ENCODE measurements around the gene KCNJ14. TPM values are rescaled to one million over a fixed set of nuclear protein-coding genes. Genes with fewer than 3 reads are reported as not detected.
"Not testable (repeated sequence)": the region's sequence is repeated elsewhere in the genome, so short reads cannot be mapped to it uniquely, and the experiment has no call there.

KCNJ14 gene
- total RNA-seq, 1 donor from 2014 or later, result 2.0 TPM

DNA sequence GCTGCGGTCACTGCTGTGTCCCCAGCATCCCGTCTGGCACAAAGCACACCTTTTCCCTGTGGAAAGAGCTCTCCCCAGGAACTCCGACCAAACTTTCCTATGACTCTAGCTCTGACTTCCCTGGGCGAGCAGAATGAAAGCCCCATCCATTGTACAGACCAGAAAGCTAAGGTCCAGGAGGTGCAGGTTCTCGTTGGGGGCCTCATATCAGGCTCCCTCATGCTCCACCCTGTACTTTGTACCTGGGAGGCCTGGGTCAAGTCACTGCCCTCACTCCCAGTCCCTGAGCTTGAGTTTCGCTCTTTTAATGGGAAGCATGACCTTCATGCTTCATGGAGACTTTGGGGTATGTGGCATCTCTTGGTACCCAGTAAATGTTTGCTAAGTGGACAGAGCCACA, 32.2 kb downstream of the KCNJ14 start:
- Mint-ChIP-seq H3K4me1 (peaks cover 35% of the 10 kb centered on the region), H3K27ac (ENCODE audit: unreplicated experiment) (no peak overlapping the region), H3K36me3 (ENCODE audit: low read depth) (peaks cover 6% of the 10 kb centered on the region), H3K9me3 (no peaks in the 10 kb centered on the region), H3K27me3 (ENCODE audit: low read depth) (peaks cover 64% of the 10 kb centered on the region), H3K4me3 (peak overlapping the region; percentile 43)
- DNase-seq (ENCODE audit: low read depth, low spot score), result no peak
- TF ChIP-seq, protein P1, sequence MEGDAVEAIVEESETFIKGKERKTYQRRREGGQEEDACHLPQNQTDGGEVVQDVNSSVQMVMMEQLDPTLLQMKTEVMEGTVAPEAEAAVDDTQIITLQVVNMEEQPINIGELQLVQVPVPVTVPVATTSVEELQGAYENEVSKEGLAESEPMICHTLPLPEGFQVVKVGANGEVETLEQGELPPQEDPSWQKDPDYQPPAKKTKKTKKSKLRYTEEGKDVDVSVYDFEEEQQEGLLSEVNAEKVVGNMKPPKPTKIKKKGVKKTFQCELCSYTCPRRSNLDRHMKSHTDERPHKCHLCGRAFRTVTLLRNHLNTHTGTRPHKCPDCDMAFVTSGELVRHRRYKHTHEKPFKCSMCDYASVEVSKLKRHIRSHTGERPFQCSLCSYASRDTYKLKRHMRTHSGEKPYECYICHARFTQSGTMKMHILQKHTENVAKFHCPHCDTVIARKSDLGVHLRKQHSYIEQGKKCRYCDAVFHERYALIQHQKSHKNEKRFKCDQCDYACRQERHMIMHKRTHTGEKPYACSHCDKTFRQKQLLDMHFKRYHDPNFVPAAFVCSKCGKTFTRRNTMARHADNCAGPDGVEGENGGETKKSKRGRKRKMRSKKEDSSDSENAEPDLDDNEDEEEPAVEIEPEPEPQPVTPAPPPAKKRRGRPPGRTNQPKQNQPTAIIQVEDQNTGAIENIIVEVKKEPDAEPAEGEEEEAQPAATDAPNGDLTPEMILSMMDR (conservative IDR thresholded peaks at IDR 0.05), result no peak

DNA sequence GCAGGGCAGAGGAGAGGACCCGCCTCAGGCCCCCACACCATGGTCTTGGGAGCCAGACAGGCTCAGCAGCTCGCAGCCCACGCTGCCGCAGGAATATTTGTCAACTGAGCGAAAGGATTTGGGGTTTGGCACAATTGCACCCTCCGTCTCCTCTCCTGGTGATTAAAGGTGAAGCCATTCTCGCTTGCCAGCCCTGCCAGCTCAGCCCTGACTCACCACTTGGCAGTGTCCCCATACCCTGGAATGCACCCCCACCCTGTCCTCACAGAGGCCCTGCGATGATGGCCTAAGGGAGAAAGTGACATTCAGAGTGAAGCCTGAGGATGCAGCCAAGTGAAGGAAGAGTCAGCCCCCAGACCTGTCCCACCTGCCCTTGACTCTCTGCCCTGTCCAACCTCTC, 32.6 kb downstream of the KCNJ14 start:
- Mint-ChIP-seq H3K4me3 (peak overlapping the region; percentile 65), H3K9me3 (no peaks in the 10 kb centered on the region), H3K27ac (ENCODE audit: unreplicated experiment) (no peak overlapping the region), H3K4me1 (peaks cover 39% of the 10 kb centered on the region), H3K27me3 (ENCODE audit: low read depth) (peaks cover 68% of the 10 kb centered on the region), H3K36me3 (ENCODE audit: low read depth) (peaks cover 6% of the 10 kb centered on the region)
- DNase-seq (ENCODE audit: low read depth, low spot score), result no peak
- TF ChIP-seq, protein P1 (conservative IDR thresholded peaks at IDR 0.05), result no peak

GRCh38 chr19:48488478-48488877, 33.1 kb downstream of the KCNJ14 start:
- not testable (repeated sequence) for DNase-seq (ENCODE audit: low read depth, low spot score); H3K9me3 Mint-ChIP-seq; H3K27ac Mint-ChIP-seq (ENCODE audit: unreplicated experiment); H3K36me3 Mint-ChIP-seq (ENCODE audit: low read depth)
- Mint-ChIP-seq H3K4me1 (peaks cover 39% of the 10 kb centered on the region), H3K4me3 (peak overlapping the region; percentile 65), H3K27me3 (ENCODE audit: low read depth) (peaks cover 73% of the 10 kb centered on the region)

DNA sequence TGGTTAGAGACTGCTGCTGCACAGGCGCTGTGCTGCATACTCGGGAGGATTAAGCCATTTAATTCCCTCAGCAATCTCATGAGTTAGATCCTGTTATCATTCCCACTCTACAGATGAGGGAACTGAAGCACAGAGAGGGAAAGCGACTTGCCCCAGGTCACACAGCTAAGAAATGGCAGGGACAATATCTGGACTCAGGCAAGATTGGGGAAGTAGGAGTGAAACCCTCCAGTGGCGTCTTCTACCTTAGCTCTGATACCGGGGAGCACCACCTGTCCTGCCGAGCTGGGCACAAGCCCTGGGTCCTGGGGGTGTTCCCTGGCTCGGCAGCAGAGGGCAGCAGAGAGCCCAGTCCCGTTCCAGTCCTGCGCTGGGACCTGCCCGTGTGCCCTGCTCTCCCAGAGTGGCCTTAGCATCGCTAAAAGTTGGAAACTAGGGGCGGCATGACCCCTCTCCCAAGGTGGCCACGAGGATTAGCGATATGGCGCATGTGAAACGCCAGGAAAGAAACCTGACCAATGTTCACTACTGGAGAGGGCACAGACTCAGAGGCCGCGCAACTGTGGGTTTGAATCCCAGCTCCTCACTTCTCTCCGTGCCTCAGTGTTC, 34.3 kb downstream of the KCNJ14 start:
- Mint-ChIP-seq H3K27ac (ENCODE audit: unreplicated experiment) (no peak overlapping the region), H3K36me3 (ENCODE audit: low read depth) (no peaks in the 10 kb centered on the region), H3K9me3 (no peaks in the 10 kb centered on the region), H3K4me3 (peak overlapping the region; percentile 59), H3K4me1 (peaks cover 35% of the 10 kb centered on the region), H3K27me3 (ENCODE audit: low read depth) (peaks cover 73% of the 10 kb centered on the region)
- TF ChIP-seq, protein P1 (conservative IDR thresholded peaks at IDR 0.05), result peak; percentile 94
- peak; percentile 85 for DNase-seq (ENCODE audit: low read depth, low spot score)

DNA sequence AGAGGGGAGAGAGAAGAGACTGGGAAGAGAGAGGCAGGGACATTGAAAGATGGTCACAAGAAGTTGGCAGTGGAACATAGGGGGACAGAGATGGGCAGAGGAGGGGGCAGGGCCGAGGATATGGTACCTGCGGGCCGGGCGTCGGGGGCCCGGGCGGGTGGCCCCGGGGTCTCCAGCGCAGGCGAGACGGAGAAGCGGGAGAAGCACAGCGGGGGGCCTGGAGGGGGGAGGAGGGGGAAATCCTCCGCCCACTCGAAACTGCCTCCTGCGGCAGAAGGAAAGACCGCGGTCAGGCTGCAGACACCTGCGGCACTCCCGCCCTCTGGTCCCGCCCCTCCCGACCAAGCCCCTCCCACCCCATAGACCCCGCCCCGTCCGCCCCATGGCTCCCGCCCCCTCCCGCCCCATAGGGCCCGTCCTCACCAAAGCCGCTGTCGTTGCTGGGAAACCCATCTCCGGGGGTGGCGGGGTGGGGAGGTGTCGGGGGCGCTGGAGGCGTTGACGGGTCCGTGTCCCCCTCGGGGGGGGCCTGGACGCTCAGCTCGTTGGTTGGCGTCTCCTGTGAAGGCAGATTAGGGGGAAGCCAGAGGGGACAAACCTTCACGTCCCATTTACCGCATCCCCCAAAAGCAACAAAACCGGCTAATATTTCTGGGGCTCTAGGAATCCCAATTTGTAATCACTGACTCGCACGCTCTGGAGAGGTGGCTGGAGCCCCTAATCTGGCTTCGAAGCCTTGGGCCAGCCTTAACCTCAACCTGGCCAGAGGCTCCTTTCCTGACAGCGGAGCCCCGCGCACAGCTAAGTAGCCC, 35.8 kb downstream of the KCNJ14 start:
- Mint-ChIP-seq H3K27ac (ENCODE audit: unreplicated experiment) (no peak overlapping the region), H3K4me3 (peak overlapping the region; percentile 70), H3K4me1 (peaks cover 39% of the 10 kb centered on the region), H3K9me3 (no peaks in the 10 kb centered on the region), H3K36me3 (ENCODE audit: low read depth) (no peaks in the 10 kb centered on the region), H3K27me3 (ENCODE audit: low read depth) (peaks cover 84% of the 10 kb centered on the region)
- DNase-seq (ENCODE audit: low read depth, low spot score), result no peak
- TF ChIP-seq, protein P1 (conservative IDR thresholded peaks at IDR 0.05), result no peak

DNA sequence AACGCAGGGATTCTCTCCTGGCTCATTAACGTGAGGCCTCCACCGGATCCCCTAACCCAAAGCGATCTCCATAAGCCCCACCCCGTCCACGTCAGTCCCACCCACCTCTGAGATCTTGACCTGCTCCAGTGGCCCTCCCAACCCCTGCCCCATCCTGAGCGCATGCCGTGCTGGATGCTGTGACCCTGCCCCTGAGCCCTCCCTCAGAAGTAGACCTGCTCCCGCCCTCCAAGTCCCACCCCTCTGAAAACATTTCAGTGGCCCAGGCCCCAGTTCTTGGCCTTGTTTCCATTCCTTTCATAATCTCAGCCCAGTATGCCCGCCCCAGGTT, 36.4 kb downstream of the KCNJ14 start:
- Mint-ChIP-seq H3K27ac (ENCODE audit: unreplicated experiment) (no peak overlapping the region), H3K4me1 (peaks cover 36% of the 10 kb centered on the region), H3K27me3 (ENCODE audit: low read depth) (peaks cover 83% of the 10 kb centered on the region), H3K9me3 (no peaks in the 10 kb centered on the region), H3K4me3 (peak overlapping the region; percentile 70), H3K36me3 (ENCODE audit: low read depth) (no peaks in the 10 kb centered on the region)
- TF ChIP-seq, protein P1 (conservative IDR thresholded peaks at IDR 0.05), result no peak
- DNase-seq (ENCODE audit: low read depth, low spot score), result no peak
